Muscle of arm (tissue), 12 donors: Measurements from ENCODE around the gene EPC2. TPM values are rescaled to one million over a fixed set of nuclear protein-coding genes. Genes with fewer than 3 reads are reported as not detected.

Source experiments
- DNase-seq: peaks from one replicate; pipeline ENCODE4 v3.0.0-alpha.2; 2013
- polyA plus RNA-seq, 12 donors: library from polyadenylated mRNA; unstranded; fragments of 120-200 nt; gene quantifications; one replicate each; pipeline ENCODE4 v1.2.1, GENCODE V29; 2013; ENCODE audit not compliant: insufficient read length in 12 of 12

The EPC2 gene
- polyA plus RNA-seq, 12 donors: 26.3 to 47.8 (median 29.9) TPM; not detected in 1

DNA sequence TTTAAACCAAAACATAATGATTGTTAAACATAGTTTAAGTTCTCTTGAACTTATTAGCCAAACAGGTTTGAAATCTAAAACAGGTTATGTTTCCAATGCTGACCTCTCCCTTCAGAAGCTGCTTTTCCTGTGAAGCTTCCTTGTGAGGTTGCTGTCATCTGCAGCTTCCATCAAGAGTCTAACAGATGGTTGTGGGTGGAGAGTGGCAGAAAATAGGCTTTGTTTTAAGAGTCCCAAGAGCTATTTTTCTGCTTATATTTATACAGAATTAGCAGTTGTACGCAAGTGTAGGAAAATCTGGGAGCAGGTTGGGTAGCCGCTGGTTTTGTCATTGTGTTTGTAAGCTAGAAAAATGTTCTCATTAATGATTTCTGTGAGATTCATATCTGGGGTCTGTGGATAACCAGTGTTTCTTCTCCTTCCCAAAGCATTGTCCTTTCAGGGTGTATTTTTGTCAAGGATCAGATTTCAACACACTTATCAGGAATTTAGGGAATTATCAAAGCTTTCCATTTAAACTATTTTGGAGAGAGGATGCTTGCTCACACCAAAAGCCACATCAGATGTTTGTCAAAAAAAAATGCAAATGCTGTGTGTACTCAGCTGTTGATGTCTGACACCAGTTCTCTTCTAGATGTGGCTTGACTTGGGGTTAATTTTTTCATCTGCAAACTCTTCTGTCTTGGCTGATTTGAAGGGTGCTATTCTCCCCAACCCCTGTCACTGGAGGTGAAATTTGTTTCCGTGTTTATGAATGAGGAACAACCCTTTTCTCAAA is 152.4 kb downstream of the EPC2 start:
- no peak for DNase-seq

DNA sequence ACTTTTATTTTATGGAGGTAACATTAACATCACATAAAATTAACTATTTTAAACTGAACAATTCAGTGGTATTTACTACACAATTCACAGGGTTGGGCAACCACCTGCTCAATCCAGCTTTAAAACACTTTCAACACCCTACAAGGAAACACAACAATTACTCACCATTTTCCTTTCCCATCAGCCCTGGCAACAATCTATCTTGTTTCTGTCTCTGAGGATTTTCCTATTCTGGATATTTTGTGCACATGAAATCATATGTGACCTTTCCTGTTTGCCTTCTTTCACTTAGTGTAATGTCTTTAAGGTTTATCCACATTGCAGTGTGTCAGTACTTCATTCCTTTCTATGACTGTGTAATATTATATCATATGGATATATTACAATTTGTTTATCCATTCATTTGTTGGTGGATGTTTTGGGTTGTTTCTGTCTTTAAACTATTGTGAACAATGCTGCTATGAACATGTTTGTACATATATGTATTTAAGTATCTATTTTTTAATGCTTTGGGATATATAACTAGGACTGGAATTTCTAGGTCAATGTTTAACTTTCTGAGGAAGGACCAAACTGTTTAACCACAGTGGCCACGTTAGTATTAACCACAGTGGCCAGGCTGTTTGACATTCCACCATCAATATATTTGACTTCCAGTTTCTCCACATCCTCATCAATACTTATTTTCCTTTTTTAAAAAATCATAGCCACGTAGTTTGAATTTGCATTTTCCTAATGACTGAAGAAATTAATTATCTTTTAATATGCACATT is 158.1 kb downstream of the EPC2 start:
- DNase-seq: no peak

DNA sequence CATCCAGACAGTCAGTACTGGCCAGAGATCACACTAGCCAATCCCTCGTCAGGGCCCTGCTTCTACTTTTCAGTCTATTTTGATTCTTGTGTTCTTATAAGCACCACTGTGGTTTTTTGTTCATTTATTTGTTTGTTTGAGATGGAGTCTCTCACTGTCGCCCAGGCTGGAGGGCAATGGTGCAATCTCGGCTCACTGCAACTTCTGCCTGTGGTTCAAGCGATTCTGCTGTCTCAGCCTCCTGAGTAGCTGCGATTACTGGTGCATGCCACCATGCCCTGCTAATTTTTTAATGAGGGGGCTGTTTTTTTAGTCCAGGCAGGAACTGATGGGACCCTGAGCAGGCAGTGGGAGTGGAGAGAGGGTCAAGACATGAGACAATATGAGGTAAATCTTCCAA is 165.5 kb downstream of the EPC2 start:
- no peak for DNase-seq

DNA sequence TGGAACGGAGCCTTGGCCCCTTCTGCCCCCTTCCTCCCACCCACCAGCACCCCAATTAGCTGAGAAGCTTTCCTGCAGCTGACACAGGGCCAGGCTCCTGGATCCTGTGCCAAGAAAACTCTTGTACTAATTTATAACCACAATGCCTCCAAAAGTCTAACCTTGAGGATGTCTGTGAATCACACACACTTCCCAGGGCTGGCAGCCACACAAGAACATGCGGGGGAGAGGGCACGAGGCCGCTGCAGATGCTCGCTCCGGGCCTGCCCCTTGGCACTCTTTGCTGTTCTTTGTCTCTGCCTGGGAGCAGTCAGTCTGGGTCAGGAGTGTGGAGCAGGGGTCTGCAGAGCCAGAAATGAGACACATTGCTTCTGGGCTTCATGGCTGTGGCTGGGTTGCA is 167.8 kb downstream of the EPC2 start:
- DNase-seq: no peak

DNA sequence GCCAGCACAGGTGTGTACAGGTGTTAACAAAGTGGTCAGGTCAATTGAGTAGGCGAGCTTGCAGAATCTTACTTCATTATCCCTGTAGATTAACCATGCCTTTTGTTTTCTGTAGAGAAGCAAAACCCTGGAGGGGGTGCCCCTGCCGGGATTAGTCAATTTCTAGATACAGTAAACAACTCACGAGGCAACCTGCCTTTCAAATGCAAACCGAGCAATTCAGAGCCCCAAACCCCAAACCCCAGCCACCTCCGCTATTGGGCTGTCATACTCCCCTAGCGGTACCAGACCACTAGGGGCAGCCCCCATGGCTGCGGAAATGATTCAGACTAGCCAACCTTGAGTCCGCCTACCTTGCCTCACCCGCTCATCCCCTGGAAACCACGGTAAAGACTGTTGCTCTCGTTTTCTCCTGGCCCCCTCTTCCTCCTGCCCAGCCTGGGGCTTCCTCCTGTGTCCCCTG is 169.1 kb downstream of the EPC2 start:
- DNase-seq: no peak

DNA sequence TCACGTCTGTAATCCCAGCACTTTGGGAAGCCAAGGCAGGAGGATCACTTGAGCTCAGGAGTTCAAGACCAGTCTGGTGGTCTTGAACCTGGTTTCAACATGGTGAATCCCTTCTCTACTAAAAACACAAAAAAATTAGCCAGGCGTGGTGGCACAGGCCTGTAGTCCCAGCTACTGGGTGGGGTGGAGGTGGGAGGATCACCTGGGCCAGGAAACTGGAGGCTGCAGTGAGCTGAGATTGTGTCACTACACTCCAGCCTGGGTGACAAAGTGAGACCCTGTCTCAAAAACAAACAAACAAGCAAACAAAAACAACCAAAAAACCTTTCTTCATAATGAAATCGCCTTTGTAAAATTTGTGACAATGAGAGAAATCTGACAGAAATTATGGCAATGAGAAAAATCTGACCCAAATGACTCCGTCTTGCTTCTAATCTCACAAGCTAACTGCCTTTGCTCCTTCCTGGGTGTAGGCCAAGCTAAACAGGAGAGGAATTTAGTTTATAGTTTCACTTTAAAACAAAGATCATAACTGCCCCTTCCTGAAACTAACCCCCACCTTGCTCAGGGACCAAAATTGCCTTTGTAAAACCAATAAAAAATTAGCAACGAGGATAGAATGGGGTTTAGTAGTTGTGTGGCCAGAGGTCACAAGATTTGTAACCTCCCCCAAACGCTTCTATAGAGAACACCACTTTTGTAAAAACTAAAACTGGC is 169.8 kb downstream of the EPC2 start:
- no peak for DNase-seq

DNA sequence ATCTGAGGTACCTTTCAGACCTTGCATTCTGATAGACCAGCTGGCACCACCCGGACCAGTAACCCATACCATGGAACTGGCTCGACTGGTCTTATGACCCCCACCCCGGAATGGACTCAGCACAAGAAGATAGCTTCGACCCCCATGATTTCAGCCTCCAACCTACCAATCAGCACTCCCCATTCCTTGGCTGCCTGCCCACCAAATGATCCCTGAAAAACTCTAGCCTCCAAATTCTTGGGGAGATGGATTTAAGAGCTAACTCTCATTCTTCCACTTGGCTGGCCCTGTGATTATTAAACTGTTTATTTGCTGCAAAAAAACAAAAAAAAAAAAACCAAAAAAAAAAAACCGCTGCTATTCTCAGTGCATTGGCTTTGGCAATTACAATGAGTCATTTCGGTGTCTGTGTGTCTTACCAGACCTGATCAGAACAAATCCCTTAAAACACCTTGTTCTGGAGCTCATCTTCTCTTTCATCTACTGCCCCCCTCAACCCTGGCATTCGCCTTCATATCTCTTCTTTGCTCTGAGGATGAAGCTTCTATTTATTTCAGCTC is 170.4 kb downstream of the EPC2 start:
- DNase-seq: no peak

DNA sequence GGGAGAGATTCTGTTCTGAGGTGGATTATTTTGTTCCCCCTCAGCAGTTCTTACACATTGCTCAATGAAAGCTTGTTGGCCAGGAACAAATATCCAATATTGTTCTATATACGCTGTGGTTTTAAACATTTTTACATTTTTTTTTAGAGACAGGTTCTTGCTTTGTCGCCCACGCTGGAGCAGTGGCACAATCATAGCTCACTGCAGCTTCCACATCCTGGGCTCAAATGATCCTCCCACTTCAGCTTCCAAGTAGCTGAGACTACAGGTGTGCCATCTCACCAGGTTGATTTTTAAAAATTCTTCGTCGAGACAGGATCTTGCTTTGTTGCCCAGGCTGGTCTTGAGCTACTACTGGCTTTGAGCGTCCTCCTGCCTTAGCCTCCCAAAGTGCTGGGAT is 171.6 kb downstream of the EPC2 start:
- no peak for DNase-seq

DNA sequence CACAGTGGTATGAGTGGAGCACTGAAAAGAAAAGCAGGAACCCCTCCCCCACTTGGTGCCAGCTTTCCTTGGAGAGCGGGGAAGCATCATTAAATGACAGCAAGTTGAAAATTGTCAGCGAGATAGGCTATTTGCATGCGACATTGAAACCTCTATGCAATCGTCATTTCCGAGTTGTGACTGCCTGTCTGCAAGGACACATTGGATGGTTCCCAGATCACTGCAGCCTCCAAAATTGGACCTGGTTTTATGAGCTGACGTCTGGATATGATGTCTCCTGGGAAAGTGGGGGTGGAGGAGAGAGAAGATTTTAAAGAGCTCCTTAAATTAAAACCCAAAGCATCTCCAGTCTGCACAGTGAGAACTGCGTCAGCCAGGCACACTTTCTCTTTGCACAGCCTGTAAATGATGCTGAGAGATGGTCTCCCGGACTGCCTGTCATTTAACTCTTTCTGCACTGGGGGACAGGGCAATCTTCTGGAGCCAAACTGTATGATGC is 172.7 kb downstream of the EPC2 start:
- DNase-seq: peak; percentile 18

DNA sequence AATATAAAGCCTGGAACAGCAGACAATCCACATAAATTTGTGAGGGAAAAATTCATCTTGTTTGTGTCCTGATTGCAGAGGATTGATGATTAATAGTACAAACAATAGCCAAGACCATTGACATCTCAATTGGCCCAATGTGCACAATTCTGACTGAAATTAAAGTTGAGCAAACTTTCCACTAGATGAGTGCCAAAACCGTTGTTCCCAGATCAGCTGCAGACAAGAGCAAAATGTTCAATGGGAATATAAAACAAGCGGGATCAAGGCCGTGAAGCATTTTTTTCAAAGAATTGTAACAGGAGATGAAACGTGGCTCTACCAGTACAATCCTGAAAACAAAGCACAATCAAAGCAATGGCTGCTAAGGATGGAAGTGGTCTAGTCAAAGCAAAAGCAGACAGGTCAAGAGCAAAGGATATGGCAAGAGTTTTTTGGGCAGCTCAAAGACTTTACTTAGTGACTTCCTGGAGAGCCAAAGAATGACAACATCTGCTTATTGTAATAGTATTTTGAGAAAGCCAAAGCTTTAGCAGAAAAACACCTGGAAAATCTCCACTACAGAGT is 174.6 kb downstream of the EPC2 start:
- DNase-seq: peak; percentile 49

DNA sequence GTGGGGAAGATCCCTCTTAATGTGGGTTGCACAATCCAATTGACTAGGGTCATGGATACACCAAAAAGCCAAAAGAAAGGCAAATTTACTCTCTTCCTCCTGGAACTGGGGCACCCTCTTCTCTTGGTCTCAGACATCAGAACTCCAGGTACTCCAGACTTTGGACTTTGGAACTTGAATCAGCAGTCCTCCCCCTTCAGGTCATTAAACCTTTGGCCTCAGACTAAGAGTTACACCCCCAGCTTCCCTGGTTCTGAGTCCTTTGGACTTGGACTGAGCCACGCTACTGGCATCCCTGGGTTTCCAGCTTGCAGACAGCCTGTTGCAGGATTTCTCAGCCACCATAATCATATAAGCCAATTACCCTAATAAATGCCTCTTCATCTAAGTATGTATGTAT is 179.6 kb downstream of the EPC2 start:
- DNase-seq: no peak

DNA sequence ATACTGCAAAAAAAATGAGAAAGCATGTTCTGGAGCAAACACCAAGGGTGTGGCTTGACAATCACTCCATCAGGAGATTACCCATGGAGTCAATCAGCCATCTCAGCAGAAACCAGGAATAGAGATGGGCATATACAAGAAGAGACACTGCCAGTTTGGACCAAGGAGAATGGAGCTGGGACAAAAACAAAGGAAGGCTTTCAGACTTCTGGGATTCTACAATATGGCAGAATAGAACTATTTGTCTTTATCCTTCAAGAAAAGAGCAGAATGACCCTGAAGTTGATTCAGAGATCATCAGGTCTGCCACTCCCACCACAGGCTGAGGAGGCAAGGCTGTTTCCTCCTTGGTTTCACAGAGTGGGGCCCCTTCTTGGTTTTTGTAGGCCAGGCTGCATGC is 182.2 kb downstream of the EPC2 start:
- no peak for DNase-seq

DNA sequence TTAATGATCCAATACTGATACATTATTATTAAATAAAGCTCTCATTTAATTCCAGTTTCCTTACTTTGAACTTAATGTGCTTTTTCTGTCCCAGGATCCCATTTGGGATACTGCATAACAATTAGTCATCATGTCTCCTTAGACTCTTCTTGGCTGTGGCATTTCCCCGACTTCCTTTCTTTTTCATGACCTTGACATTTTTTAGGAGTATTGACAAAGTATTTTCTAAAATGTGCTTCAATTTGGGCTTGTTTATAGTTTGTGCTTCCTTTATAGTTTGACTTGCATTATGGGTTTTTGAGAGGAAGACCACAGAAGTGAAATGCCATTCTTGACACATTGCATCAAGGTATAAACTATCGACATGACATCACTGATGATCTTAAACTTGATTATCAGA is 184.4 kb downstream of the EPC2 start:
- no peak for DNase-seq

DNA sequence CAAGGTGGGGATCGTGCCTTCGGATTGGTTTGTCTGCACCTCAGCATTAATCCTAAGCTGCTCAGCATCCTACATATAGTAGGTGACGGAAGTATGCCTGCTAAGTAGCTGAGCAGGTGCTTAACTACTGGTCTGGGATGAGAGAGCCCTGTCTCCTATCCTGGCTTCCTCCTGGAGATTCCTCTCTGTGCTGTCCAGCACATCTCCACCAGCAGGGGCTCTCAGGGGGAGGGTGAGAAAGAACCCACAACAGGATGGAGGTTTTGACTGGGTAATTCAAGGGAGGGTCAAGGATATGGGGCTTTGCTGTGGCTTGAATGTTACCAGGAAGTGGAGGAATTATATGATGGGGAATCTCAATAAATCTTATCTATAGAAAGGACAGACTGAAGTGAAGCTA is 185.1 kb downstream of the EPC2 start:
- no peak for DNase-seq

DNA sequence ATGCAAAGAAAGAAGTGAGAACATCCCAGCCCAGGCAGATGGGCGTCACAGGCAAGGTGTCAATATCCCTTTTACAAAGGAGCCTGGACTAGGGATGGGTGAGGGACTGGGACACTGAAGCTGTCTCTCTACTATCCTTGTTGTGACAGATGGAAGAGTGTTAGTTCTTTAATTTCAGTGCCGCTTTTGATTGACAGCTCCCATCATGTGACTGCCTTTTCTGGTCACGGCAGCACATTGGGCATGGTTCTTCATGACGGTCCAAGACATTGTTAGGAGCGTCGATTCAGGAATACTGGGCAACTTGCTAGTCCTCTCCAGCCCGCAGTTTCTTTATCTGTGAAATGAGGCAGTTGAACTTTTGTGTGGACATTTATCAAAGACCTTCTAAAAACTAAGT is 188.1 kb downstream of the EPC2 start:
- no peak for DNase-seq

Other genes with a start within 250 kb of the EPC2 start
- 10 to 100 TPM in 1 of 12 donors, 1 to 10 TPM in 10, not detected in 1; 1.4 to 32.2 (median 2.1) TPM for gene KIF5C, start 230.5 kb downstream of the EPC2 start, polyA plus RNA-seq